Immature natural killer cell (primary cell): ENCODE results near the gene EBLN1. TPM values are rescaled to one million over a fixed set of nuclear protein-coding genes. Genes with fewer than 3 reads are reported as not detected.

Source experiments
- DNase-seq, 3 donors: peaks; one replicate each; pipeline ENCODE4 v3.0.0; 2022; ENCODE audit warnings: mixed read lengths in 1 of 3
- H3K27ac Mint-ChIP-seq, 6 donors: one replicate each; pipeline ENCODE4 v1.8.0; 2020; ENCODE audit warnings: mixed read lengths in 6 of 6, mild to moderate bottlenecking in 5 of 6, inconsistent platforms in 4 of 6, moderate library complexity in 3 of 6
- H3K27me3 Mint-ChIP-seq, 3 donors: one replicate each; pipeline ENCODE4 v1.8.0; 2020 to 2021; ENCODE audit warnings: low read depth in 3 of 3, mild to moderate bottlenecking in 3 of 3, mixed read lengths in 3 of 3, moderate library complexity in 3 of 3, inconsistent platforms in 1 of 3
- H3K36me3 Mint-ChIP-seq, 3 donors: one replicate each; pipeline ENCODE4 v1.8.0; 2020; ENCODE audit warnings: mixed read lengths in 3 of 3, inconsistent platforms in 2 of 3, mild to moderate bottlenecking in 2 of 3
- H3K4me1 Mint-ChIP-seq, 2 donors: one replicate each; pipeline ENCODE4 v1.8.0; 2020; ENCODE audit warnings: inconsistent platforms in 2 of 2, mild to moderate bottlenecking in 2 of 2, mixed read lengths in 2 of 2, moderate library complexity in 1 of 2
- H3K4me3 Mint-ChIP-seq, 5 donors: one replicate each; pipeline ENCODE4 v1.8.0; 2020; ENCODE audit warnings: mild to moderate bottlenecking in 5 of 5, mixed read lengths in 5 of 5, inconsistent platforms in 3 of 5, moderate library complexity in 3 of 5
- H3K9me3 Mint-ChIP-seq, 6 donors: one replicate each; pipeline ENCODE4 v1.8.0; 2020; ENCODE audit warnings: mild to moderate bottlenecking in 6 of 6, mixed read lengths in 6 of 6, inconsistent platforms in 4 of 6, moderate library complexity in 3 of 6
- polyA plus RNA-seq, 3 donors: library from polyadenylated mRNA; unstranded; fragments of 300-500 nt; fragmentation: Illumina TruSeq; gene quantifications; one replicate each; pipeline ENCODE4 v1.2.3, GENCODE V29; 2021

EBLN1 gene
- polyA plus RNA-seq, 3 donors from 2014 or later, result not detected

DNA sequence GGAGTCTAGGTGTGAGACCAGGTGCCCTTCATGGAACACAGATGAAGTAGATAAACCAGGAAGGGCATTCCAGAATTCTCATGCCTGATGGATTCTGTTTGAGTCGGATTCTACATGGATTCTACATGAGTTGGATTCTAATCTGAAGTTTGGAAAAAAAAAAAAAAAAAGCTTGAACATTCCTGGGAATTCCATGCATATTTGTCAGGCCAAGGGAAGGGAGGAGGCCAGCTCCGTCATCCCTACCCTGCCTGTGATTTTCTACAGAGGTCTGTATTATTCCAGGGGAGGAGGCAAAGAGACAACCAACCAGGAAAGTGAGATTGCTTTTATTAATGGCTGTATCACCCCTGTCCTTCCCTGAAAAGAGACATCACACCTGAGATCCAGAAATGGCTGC lies 27.8 kb upstream of the EBLN1 start:
- no peak overlapping the region for H3K27ac Mint-ChIP-seq
- H3K4me1 Mint-ChIP-seq, result peaks cover 0 to 2% of the 10 kb centered on the region in 2 donors
- no peaks in the 10 kb centered on the region for H3K36me3 Mint-ChIP-seq
- no peak for DNase-seq
- H3K4me3 Mint-ChIP-seq, result no peak overlapping the region
- peaks cover 2 to 26% (median 5%) of the 10 kb centered on the region in 3 donors for H3K27me3 Mint-ChIP-seq
- peaks cover 0 to 2% (median 0%) of the 10 kb centered on the region in 6 donors for H3K9me3 Mint-ChIP-seq

DNA sequence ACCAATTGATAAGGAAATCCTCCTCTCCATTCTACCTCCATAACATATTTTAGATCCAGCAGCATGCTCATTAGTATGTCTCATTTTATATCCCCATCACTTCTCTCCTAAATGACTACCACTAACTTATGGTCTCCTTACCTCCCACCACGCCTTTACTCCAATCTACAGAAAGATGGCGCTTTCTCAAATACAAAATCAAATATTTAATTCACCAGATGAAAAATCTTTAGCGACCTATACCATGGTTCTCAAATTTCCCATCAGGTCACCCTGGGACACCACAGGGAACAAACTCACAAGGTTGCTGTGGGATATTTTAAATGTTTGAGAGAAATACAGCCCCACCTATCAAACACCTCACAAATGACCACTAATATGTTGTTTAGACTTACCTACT lies 27.0 kb upstream of the EBLN1 start:
- H3K9me3 Mint-ChIP-seq, result peaks cover 0 to 2% (median 0%) of the 10 kb centered on the region in 6 donors
- peaks cover 0 to 24% (median 5%) of the 10 kb centered on the region in 3 donors for H3K27me3 Mint-ChIP-seq
- no peaks in the 10 kb centered on the region for H3K36me3 Mint-ChIP-seq

DNA sequence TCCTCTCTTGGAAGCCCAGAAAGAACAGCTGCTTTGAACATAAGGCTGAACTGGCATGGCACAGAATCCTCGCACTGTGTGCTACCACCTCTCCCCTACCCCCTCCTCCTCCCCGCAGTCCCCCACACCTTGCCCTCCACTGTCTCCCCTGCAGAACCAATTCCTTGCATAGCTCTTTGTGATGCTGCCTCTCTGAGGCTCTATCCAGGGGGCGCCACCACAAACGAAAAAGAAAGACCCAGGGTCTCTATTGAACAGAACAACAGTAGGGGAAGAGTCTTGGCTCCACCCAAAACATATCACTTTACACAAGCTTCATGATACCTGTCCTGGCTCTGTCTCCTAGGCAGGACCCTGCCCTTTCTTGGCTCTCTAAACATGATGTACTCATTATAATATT lies 26.2 kb upstream of the EBLN1 start:
- Mint-ChIP-seq H3K4me3 (no peak overlapping the region), H3K27ac (no peak overlapping the region), H3K27me3 (peaks cover 0 to 30% (median 5%) of the 10 kb centered on the region in 3 donors), H3K4me1 (no peaks in the 10 kb centered on the region), H3K9me3 (peaks cover 0 to 2% (median 0%) of the 10 kb centered on the region in 6 donors), H3K36me3 (no peaks in the 10 kb centered on the region)
- peak in 1 of 3 donors; percentile 13 for DNase-seq

More for the DNA sequence above, 27.0 kb upstream of the EBLN1 start:
- Mint-ChIP-seq H3K27ac (no peak overlapping the region), H3K4me1 (no peaks in the 10 kb centered on the region), H3K4me3 (no peak overlapping the region)
- no peak for DNase-seq

DNA sequence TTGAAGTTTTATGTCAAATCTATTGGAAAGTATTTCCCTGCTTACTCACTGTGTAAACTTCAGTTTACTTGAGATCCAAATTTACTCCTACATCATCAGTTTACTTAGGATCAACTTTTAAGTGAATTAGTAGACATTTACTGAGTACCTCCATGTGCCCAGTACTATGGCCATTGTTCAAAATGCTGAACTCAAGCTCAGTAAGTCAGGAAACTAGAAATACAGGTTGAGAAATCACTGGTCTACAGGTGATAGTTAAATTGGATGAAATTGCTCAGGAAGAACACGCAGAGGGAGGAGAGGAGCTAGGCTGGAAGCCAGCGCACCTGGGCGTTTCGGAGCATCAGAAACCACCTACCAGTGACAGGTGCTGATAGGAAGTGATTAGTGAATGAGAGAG lies 25.5 kb upstream of the EBLN1 start:
- Mint-ChIP-seq H3K27me3 (peaks cover 0 to 30% (median 5%) of the 10 kb centered on the region in 3 donors), H3K4me1 (no peaks in the 10 kb centered on the region), H3K9me3 (peaks cover 0 to 2% (median 0%) of the 10 kb centered on the region in 6 donors), H3K4me3 (no peak overlapping the region), H3K36me3 (no peaks in the 10 kb centered on the region), H3K27ac (no peak overlapping the region)
- DNase-seq, result no peak

DNA sequence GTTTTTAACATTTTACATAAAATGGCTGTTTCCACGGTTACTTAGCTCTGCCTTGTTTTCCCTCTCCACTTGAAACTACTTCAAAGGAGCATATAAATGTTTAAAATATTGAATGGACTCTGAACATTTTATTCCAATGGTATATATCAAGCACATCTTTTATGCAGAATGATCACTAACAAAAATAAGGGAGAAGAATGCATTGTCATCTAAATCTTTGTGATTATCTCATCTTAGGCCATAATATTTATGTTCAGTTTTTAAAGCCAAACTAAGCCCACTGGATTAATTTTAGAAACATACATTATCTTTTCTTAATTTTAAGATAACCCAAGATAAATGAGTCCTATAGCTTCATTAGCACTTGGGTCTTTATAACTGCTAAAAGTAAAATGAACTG lies 13.4 kb upstream of the EBLN1 start:
- peaks cover 0 to 2% (median 0%) of the 10 kb centered on the region in 6 donors for H3K9me3 Mint-ChIP-seq
- H3K27ac Mint-ChIP-seq, result peak overlapping the region in 2 of 6 donors; percentile 86 to 92
- H3K4me1 Mint-ChIP-seq, result peaks cover 25 to 35% of the 10 kb centered on the region in 2 donors
- H3K27me3 Mint-ChIP-seq, result peaks cover 21 to 30% (median 22%) of the 10 kb centered on the region in 3 donors
- peak overlapping the region in 2 of 5 donors; percentile 93 to 98 for H3K4me3 Mint-ChIP-seq
- no peaks in the 10 kb centered on the region for H3K36me3 Mint-ChIP-seq
- DNase-seq, result no peak

DNA sequence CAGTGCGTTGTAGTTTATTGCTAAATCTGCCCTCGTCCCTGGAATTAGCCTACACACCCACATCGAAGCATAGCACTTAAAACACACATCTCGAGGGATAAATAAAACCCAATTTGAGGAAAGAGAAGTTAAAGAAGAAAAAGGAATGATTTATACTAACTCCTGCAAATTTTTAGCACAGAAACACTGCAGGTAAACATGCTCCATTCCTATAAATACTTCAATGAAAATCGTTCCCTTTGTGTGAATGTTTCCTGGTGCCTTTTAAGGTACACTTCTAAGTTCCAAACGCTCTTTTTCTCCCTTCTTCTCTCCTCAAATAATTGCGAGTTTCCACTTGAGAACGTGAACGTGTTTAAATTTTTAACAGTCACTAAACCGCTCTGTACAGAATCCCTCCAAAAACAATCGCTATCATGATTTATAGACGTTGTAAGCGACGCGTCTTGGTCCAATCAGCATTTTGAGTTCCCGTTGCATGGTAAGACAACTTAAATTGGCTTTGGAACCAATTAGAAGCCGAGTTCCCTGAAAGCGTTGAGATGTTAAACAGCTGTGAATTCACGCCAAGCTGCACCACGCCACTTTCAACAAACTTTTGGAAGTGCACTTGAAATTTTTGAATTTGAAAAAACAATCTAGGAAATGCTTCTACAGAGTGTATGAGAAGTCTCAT lies 12.5 kb upstream of the EBLN1 start:
- peak; percentile 15 to 42 (median 24) for DNase-seq
- peaks cover 0 to 2% (median 0%) of the 10 kb centered on the region in 6 donors for H3K9me3 Mint-ChIP-seq

DNA sequence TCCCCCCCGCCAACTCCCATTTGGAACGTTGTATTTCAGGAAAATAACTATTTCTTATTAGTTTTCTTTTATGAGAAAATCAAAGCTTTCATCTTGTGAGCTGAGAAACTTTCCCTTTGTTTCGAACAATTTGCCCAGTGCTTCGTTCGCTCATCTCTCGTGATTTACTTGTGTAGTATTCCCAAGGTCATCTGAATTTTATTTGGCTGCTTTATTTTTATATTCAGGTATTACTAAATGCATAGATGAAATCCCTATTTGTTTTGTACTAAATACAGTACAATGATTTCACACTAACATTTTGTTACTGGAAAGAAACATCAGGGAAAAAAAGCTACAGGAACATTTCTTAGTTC lies 12.0 kb upstream of the EBLN1 start:
- Mint-ChIP-seq H3K9me3 (peaks cover 0 to 2% (median 0%) of the 10 kb centered on the region in 6 donors), H3K27me3 (peaks cover 21 to 31% (median 28%) of the 10 kb centered on the region in 3 donors), H3K27ac (peak overlapping the region; percentile 86 to 99 (median 93)), H3K4me3 (peak overlapping the region; percentile 87 to 98 (median 95)), H3K36me3 (no peaks in the 10 kb centered on the region), H3K4me1 (peaks cover 25 to 35% of the 10 kb centered on the region in 2 donors)
- no peak for DNase-seq

More for the DNA sequence above, 12.5 kb upstream of the EBLN1 start:
- Mint-ChIP-seq H3K27me3 (peaks cover 21 to 33% (median 25%) of the 10 kb centered on the region in 3 donors), H3K27ac (peak overlapping the region; percentile 39 to 99 (median 92)), H3K36me3 (no peaks in the 10 kb centered on the region), H3K4me3 (peak overlapping the region; percentile 87 to 98 (median 95)), H3K4me1 (peaks cover 25 to 35% of the 10 kb centered on the region in 2 donors)

DNA sequence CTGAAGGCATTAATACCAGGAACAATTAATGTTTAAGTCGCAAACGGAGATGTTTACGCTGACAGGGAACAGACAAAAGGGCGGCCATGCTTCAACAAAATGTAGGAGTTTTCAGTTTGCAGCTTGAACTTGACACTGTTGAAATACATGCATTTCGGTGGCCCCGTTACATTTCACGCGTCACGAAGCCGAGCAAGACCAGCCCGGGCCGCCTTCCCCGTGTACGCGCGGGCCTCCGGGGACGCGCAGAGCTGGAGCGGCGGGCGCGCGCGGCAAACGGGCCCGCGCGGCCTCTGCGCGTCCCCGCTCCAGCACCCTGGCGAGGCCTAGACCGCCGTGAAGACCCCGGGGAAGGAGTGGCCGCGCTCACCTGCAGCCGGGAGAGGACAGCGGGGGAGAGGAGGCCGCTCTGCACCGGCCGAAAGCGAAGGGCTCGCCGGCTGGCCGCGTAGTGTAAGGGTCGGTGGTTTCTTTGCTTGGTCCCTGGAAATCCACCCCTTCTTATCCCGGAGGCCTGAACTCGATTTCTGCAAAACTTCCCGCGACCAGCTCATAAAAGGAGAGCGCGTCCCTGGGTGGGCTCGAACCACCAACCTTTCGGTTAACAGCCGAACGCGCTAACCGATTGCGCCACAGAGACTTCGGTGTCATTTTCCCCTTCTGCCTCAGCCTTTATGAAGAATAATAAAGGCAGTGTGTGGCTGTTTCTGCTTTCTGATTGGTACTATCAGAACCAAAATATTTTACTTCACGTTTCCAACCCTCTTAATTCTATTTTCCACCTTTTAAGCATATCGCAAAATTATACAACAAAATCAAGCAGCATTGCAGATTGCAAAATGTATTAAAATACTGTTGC lies 11.4 kb upstream of the EBLN1 start:
- H3K36me3 Mint-ChIP-seq, result no peaks in the 10 kb centered on the region
- peaks cover 0 to 2% (median 0%) of the 10 kb centered on the region in 6 donors for H3K9me3 Mint-ChIP-seq
- peaks cover 18 to 30% (median 28%) of the 10 kb centered on the region in 3 donors for H3K27me3 Mint-ChIP-seq
- peak overlapping the region; percentile 86 to 99 (median 93) for H3K27ac Mint-ChIP-seq
- peaks cover 25 to 35% of the 10 kb centered on the region in 2 donors for H3K4me1 Mint-ChIP-seq
- DNase-seq, result peak; percentile 85 to 91 (median 89)
- H3K4me3 Mint-ChIP-seq, result peak overlapping the region; percentile 87 to 98 (median 95)

DNA sequence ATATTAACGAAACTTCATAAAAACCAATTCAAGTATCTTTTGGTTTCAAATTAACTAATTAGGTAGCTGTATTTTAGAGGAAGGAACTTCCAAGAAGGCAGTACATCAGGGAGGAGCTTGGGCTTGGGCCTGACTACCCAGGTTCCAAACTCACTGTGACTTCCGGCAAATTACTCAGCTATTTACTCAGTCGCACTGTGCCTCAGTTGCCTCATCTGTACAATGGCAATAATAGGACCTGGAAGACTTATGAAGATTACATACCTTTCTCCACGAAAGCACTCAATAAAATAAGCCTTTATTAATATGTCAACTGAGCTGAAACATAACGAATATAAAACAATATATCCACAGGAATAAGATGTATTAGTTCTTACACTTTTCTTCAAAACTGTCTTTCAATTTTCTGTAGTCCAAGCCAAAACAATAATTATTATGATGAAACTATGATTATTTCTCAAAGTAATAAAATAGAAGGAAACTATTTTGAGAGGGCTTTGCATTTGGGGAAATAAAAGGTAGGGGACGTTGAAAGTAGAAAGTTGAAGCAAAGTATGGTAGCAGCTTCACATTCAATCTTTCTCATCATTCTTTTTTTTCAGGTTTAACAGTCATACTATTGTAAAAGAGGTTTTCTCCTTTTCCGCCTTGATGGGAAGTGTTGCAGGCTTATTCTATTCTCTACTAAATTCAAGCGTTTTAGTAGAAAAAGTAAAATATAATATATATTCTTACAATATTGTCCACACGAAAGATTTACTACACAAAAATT lies 10.5 kb upstream of the EBLN1 start:
- Mint-ChIP-seq H3K27me3 (peaks cover 18 to 30% (median 28%) of the 10 kb centered on the region in 3 donors), H3K4me1 (peaks cover 25 to 35% of the 10 kb centered on the region in 2 donors), H3K36me3 (no peaks in the 10 kb centered on the region), H3K27ac (peak overlapping the region; percentile 57 to 99 (median 84)), H3K9me3 (peaks cover 0 to 2% (median 0%) of the 10 kb centered on the region in 6 donors), H3K4me3 (peak overlapping the region; percentile 87 to 98 (median 95))
- no peak for DNase-seq

DNA sequence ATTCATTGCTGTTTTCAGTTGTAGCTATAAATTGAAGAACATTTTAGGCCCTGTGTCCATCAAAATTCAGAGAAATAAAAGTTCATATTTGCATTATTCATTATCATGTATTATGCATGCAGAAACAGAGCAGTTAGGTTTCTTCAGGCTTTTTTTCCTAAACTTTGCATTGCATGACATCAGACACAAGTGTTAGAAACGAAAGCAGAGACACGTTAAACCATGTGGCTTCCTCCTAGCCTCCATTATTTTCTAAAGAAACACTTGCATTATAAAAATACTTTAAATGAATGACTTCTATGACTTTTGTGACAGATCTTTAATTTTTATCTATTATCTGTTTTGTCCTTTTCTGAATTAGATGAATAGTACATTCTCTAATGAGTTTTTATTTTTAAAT lies 8.8 kb upstream of the EBLN1 start:
- no peak for DNase-seq
- H3K4me3 Mint-ChIP-seq, result no peak overlapping the region
- H3K27me3 Mint-ChIP-seq, result peaks cover 21 to 29% (median 28%) of the 10 kb centered on the region in 3 donors
- peaks cover 25 to 35% of the 10 kb centered on the region in 2 donors for H3K4me1 Mint-ChIP-seq
- H3K27ac Mint-ChIP-seq, result no peak overlapping the region
- peaks cover 0 to 4% (median 0%) of the 10 kb centered on the region in 3 donors for H3K36me3 Mint-ChIP-seq
- H3K9me3 Mint-ChIP-seq, result peaks cover 0 to 2% (median 0%) of the 10 kb centered on the region in 6 donors

DNA sequence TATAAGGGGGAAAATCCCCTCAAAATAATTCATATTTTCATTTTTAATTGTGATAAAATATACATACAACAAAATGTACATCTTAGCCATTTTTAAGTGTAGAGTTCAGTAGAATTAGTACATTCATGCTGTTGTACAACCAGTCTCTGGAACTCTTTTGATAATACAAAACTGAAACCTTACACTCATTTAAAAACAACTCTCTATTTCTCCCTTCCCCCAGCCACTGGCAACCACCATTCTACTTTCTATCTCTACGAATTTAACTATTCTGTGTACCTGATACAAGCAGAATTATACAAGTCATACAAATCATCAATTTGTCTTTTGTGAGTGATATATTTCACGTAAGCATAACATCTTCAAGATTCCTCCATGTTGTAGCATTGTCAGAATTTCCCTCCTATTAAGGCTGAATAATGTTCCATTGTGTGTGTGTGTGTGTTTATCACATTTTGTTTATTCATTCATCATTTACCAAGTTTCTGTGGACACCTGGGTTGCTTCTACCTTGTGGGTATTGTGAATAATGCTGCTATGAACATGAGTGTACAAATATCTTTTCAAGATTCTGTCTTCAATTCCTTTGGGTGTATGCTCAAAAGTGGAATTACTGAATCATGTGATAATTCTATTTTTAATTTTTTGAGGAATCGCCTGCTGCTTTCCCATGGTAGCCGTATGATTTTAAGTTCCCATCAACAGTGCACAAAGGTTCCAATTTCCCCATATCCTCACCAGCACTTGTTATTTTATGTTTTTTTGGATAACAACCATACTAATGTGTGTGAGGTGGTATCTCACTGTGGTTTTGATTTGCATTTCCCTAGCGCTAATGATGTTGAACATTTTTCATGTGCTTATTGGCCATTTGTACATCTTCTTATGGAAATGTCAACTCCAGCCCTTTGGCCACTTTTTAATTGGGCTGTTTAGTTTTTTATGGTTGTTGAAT lies 4.7 kb upstream of the EBLN1 start:
- Mint-ChIP-seq H3K4me1 (no peaks in the 10 kb centered on the region), H3K36me3 (peaks cover 0 to 4% (median 0%) of the 10 kb centered on the region in 3 donors), H3K9me3 (no peaks in the 10 kb centered on the region), H3K4me3 (no peak overlapping the region), H3K27ac (no peak overlapping the region), H3K27me3 (peaks cover 9 to 12% (median 10%) of the 10 kb centered on the region in 3 donors)
- DNase-seq, result no peak

DNA sequence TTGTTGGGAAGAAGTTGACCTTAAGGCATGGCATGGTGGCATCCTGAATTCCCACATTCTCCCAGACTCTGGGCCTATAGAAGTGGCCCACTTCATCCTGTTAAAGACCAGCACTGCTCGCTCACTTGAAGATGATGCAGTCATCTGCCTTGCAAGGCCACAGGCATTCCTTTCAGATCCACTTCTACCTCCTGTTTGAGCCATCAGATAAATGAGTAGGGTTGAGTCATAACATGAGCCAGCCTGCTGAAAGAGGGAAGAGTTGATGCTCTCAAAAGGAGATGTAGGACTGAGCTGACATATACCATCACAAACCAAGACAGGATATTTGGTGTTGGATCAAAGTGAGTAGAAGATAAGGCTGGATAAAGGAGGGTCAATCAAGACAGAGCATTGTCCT lies 1.5 kb upstream of the EBLN1 start:
- Mint-ChIP-seq H3K9me3 (no peaks in the 10 kb centered on the region), H3K4me1 (no peaks in the 10 kb centered on the region), H3K27ac (no peak overlapping the region), H3K4me3 (no peak overlapping the region), H3K27me3 (peaks cover 6 to 7% (median 7%) of the 10 kb centered on the region in 3 donors), H3K36me3 (peaks cover 0 to 4% (median 0%) of the 10 kb centered on the region in 3 donors)
- no peak for DNase-seq
